Neural cell (in vitro differentiated cells): ENCODE data around the gene IL10. TPM values are rescaled to one million over a fixed set of nuclear protein-coding genes. Genes with fewer than 3 reads are reported as not detected.

Experiments
- H2AFZ ChIP-seq: fragments of 200-600, 300-800 bp; sonication (generic), shearing (Covaris generic); 2 replicates; pipeline ENCODE4 v1.6.0; 2014; ENCODE audit warnings: low read depth, mild to moderate bottlenecking, antibody characterized with exemption, low read length, moderate library complexity
- H3F3A ChIP-seq: fragments of 200-600 bp; shearing (Covaris generic); 2 replicates; pipeline ENCODE4 v1.6.1; 2016; ENCODE audit warnings: mild to moderate bottlenecking, moderate library complexity, mixed read lengths, antibody characterized with exemption, low read length; ENCODE audit not compliant: insufficient read depth, poor library complexity, severe bottlenecking
- H3K27ac ChIP-seq: fragments of 200-600, 300-800 bp; sonication (generic), shearing (Covaris generic); 2 replicates; pipeline ENCODE4 v1.5.1; 2014; ENCODE audit warnings: mild to moderate bottlenecking, low read length, moderate library complexity
- H3K27me3 ChIP-seq: fragments of 300-800, 200-600 bp; sonication (generic), shearing (Covaris generic); 2 replicates; pipeline ENCODE4 v1.6.0; 2014; ENCODE audit warnings: mild to moderate bottlenecking, low read depth, low read length, moderate library complexity; ENCODE audit not compliant: insufficient read depth
- H3K36me3 ChIP-seq: fragments of 300-800, 200-600 bp; sonication (generic), shearing (Covaris generic); 2 replicates; pipeline ENCODE4 v1.5.1; 2014; ENCODE audit warnings: mild to moderate bottlenecking, antibody characterized with exemption, low read length, moderate library complexity; ENCODE audit not compliant: insufficient read depth
- H3K4me2 ChIP-seq: fragments of 300-800, 200-600 bp; sonication (generic), shearing (Covaris generic); 2 replicates; pipeline ENCODE4 v1.6.0; 2014; ENCODE audit warnings: mild to moderate bottlenecking, low read length
- H3K4me3 ChIP-seq: fragments of 300-800, 200-600 bp; sonication (generic), shearing (Covaris generic); 2 replicates; pipeline ENCODE4 v1.5.1; 2014; ENCODE audit warnings: mild to moderate bottlenecking, low read length, moderate library complexity
- H3K79me2 ChIP-seq: fragments of 200-600 bp; shearing (Covaris generic); replicated peaks from 2 replicates; pipeline ENCODE4 v1.6.0; 2014; ENCODE audit warnings: mild to moderate bottlenecking, low read length, moderate library complexity; ENCODE audit not compliant: insufficient read depth
- H3K9ac ChIP-seq: fragments of 300-800, 200-600 bp; sonication (generic), shearing (Covaris generic); 2 replicates; pipeline ENCODE4 v1.6.1; 2016; ENCODE audit warnings: mild to moderate bottlenecking, low read length, mixed read lengths
- H3K9me2 ChIP-seq: fragments of 200-600 bp; shearing (Covaris generic); 2 replicates; pipeline ENCODE4 v1.6.1; 2016; ENCODE audit warnings: mild to moderate bottlenecking, low read length, mixed read lengths; ENCODE audit not compliant: insufficient read depth
- H3K9me3 ChIP-seq: fragments of 200-600, 300-800 bp; sonication (generic), shearing (Covaris generic); 2 replicates; pipeline ENCODE4 v1.6.1; 2016; ENCODE audit warnings: mild to moderate bottlenecking, mixed run types, low read length, moderate library complexity, mixed read lengths
- H4K20me1 ChIP-seq: fragments of 200-600 bp; shearing (Covaris generic); 2 replicates; pipeline ENCODE4 v1.6.1; 2016; ENCODE audit warnings: mild to moderate bottlenecking, mixed run types; ENCODE audit not compliant: insufficient read depth
- EP300 ChIP-seq: fragments of 450-650 bp; conservative IDR thresholded peaks from 2 replicates; pipeline ENCODE4 v1.6.1; 2014; ENCODE audit warnings: antibody characterized with exemption, mild to moderate bottlenecking, moderate library complexity; ENCODE audit not compliant: poor library complexity, severe bottlenecking
- EZH2 ChIP-seq: fragments of 200-600, 300-800 bp; shearing (Covaris generic), sonication (generic); IDR thresholded peaks from 2 replicates; pipeline ENCODE4 v1.6.1; 2014; ENCODE audit warnings: antibody characterized with exemption, low read length, borderline replicate concordance, mild to moderate bottlenecking; ENCODE audit not compliant: insufficient read depth, poor library complexity, severe bottlenecking
- MXI1 ChIP-seq: fragments of 450-650 bp; conservative IDR thresholded peaks from 2 replicates; pipeline ENCODE4 v1.6.1; 2014; ENCODE audit warnings: antibody characterized with exemption, mild to moderate bottlenecking; ENCODE audit not compliant: poor library complexity, severe bottlenecking
- POLR2AphosphoS5 ChIP-seq: IDR thresholded peaks from 2 replicates; pipeline ENCODE4 v1.6.1; 2012
- RAD21 ChIP-seq: fragments of 450-650 bp; conservative IDR thresholded peaks from 2 replicates; pipeline ENCODE4 v1.6.1; 2014; ENCODE audit warnings: antibody characterized with exemption, mild to moderate bottlenecking, moderate library complexity
- SMC3 ChIP-seq: fragments of 450-650 bp; conservative IDR thresholded peaks from 2 replicates; pipeline ENCODE4 v1.6.1; 2014; ENCODE audit warnings: antibody characterized with exemption, mild to moderate bottlenecking, moderate library complexity; ENCODE audit not compliant: poor library complexity
- TAF1 ChIP-seq: IDR thresholded peaks from 2 replicates; pipeline ENCODE4 v1.6.1; 2012; ENCODE audit warnings: low read depth
- polyA plus RNA-seq: library from polyadenylated mRNA; depleted of rRNA; stranded (reverse); fragments of >200 nt; gene quantifications from 2 replicates; pipeline ENCODE4 v1.2.3, GENCODE V29; 2014
- TF ChIP-seq, protein P1 (sequence below): IDR thresholded peaks from 2 replicates; pipeline ENCODE4 v1.6.1; 2012; ENCODE audit warnings: borderline replicate concordance
- TF ChIP-seq, protein P2 (sequence below): fragments of 450-650 bp; IDR thresholded peaks from 2 replicates; pipeline ENCODE4 v1.5.1; 2014; ENCODE audit warnings: antibody characterized with exemption, mild to moderate bottlenecking, moderate library complexity; ENCODE audit not compliant: poor library complexity, severe bottlenecking

The IL10 gene
- polyA plus RNA-seq, 1 donor from 2014 or later = not detected

DNA sequence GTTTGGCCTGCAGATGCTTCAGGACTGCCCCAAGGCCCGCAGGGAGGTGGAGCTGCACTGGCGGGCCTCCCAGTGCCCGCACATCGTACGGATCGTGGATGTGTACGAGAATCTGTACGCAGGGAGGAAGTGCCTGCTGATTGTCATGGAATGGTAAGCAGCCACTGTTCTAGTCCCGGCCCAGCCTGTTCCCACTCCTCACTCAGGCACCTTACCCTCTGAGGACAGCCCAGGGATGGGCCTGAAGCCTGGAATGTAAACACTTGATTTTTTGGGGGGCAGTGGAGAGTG lies 43.7 kb downstream of the IL10 start:
- H4K20me1 ChIP-seq = no peaks in the 10 kb centered on the region
- H3F3A ChIP-seq = no peaks in the 10 kb centered on the region
- no peaks in the 10 kb centered on the region for H3K27me3 ChIP-seq
- no peak overlapping the region for H2AFZ ChIP-seq
- no peak overlapping the region for H3K9ac ChIP-seq
- H3K4me3 ChIP-seq = no peak overlapping the region
- TF ChIP-seq SMC3 (no peak), TAF1 (no peak), RAD21 (no peak), POLR2AphosphoS5 (no peak), MXI1 (no peak), EZH2 (no peak), EP300 (no peak)
- TF ChIP-seq, protein P1, sequence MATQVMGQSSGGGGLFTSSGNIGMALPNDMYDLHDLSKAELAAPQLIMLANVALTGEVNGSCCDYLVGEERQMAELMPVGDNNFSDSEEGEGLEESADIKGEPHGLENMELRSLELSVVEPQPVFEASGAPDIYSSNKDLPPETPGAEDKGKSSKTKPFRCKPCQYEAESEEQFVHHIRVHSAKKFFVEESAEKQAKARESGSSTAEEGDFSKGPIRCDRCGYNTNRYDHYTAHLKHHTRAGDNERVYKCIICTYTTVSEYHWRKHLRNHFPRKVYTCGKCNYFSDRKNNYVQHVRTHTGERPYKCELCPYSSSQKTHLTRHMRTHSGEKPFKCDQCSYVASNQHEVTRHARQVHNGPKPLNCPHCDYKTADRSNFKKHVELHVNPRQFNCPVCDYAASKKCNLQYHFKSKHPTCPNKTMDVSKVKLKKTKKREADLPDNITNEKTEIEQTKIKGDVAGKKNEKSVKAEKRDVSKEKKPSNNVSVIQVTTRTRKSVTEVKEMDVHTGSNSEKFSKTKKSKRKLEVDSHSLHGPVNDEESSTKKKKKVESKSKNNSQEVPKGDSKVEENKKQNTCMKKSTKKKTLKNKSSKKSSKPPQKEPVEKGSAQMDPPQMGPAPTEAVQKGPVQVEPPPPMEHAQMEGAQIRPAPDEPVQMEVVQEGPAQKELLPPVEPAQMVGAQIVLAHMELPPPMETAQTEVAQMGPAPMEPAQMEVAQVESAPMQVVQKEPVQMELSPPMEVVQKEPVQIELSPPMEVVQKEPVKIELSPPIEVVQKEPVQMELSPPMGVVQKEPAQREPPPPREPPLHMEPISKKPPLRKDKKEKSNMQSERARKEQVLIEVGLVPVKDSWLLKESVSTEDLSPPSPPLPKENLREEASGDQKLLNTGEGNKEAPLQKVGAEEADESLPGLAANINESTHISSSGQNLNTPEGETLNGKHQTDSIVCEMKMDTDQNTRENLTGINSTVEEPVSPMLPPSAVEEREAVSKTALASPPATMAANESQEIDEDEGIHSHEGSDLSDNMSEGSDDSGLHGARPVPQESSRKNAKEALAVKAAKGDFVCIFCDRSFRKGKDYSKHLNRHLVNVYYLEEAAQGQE = no peak
- TF ChIP-seq, protein P2, sequence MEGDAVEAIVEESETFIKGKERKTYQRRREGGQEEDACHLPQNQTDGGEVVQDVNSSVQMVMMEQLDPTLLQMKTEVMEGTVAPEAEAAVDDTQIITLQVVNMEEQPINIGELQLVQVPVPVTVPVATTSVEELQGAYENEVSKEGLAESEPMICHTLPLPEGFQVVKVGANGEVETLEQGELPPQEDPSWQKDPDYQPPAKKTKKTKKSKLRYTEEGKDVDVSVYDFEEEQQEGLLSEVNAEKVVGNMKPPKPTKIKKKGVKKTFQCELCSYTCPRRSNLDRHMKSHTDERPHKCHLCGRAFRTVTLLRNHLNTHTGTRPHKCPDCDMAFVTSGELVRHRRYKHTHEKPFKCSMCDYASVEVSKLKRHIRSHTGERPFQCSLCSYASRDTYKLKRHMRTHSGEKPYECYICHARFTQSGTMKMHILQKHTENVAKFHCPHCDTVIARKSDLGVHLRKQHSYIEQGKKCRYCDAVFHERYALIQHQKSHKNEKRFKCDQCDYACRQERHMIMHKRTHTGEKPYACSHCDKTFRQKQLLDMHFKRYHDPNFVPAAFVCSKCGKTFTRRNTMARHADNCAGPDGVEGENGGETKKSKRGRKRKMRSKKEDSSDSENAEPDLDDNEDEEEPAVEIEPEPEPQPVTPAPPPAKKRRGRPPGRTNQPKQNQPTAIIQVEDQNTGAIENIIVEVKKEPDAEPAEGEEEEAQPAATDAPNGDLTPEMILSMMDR = no peak
- H3K36me3 ChIP-seq = no peaks in the 10 kb centered on the region
- H3K9me3 ChIP-seq = no peaks in the 10 kb centered on the region
- peaks cover 4% of the 10 kb centered on the region for H3K79me2 ChIP-seq
- no peak overlapping the region for H3K4me2 ChIP-seq
- H3K9me2 ChIP-seq = no peaks in the 10 kb centered on the region
- H3K27ac ChIP-seq = no peak overlapping the region

DNA sequence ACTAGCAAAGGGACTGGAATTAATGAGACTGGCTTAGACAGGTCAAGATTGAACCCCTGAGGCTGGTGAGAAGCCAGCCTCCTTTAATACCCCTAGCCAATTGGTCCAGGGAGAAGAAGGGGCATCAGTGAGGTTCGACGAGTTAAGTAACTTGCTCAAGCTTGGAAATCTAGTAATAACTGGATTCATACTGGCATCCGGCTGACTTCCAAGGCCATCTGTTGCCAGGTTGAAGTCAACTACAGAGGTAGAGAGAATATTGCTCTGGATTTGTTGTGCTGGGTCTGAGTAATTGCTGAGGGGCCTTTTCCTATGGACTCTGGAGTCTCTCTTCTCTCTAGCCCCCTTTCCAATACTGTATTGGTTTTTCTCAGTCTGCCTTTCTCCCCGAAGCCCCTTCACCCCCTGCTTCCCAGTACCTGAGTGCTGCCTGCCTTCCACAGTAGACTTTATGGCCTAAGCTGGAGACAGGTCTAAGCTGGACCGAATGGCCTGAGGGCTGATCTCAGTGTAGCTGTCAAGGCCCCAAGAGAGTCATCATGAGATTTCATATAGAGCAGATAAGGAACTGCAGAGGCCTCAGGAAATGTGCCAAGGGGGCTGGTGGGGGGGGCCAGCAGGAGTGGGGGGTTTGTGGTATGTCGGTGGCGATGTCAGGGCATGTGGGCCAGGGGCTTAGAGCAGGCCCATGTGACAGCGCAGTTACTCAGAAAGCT lies 44.2 kb downstream of the IL10 start:
- no peaks in the 10 kb centered on the region for H4K20me1 ChIP-seq

More for the DNA sequence above, 44.2 kb downstream of the IL10 start:
- H2AFZ ChIP-seq = no peak overlapping the region
- H3K9me2 ChIP-seq = no peaks in the 10 kb centered on the region
- no peaks in the 10 kb centered on the region for H3F3A ChIP-seq
- no peak for TF ChIP-seq MXI1
- peaks cover 4% of the 10 kb centered on the region for H3K79me2 ChIP-seq
- no peak overlapping the region for H3K4me2 ChIP-seq
- no peaks in the 10 kb centered on the region for H3K9me3 ChIP-seq
- H3K9ac ChIP-seq = no peak overlapping the region
- no peaks in the 10 kb centered on the region for H3K36me3 ChIP-seq
- no peak overlapping the region for H3K4me3 ChIP-seq
- H3K27ac ChIP-seq = no peak overlapping the region
- H3K27me3 ChIP-seq = no peaks in the 10 kb centered on the region
